ENCODE measurements around the gene HIC2.
"Not testable (repeated sequence)": the region's sequence is repeated elsewhere in the genome, so short reads cannot be mapped to it uniquely, and the experiment has no call there.

Gene HIC2

GRCh38 chr22:21468194-21469096 is 51.3 kb downstream of the HIC2 start:
- H3K4me3 Mint-ChIP-seq = peak overlapping the region; percentile 84
- DNase-seq (ENCODE audit: low spot score in 2 of 2) = peak; percentile 82 to 87
- not testable (repeated sequence) for H3K36me3 Mint-ChIP-seq (ENCODE audit: insufficient read depth); H3K27me3 Mint-ChIP-seq; H3K9me3 Mint-ChIP-seq; H3K4me1 Mint-ChIP-seq; H3K27ac Mint-ChIP-seq (ENCODE audit: low read depth)
- ATAC-seq (replicated peaks; ENCODE audit: extremely low read depth, poor library complexity, severe bottlenecking) = peak; percentile 91

GRCh38 chr22:21469097-21469994 is 52.2 kb downstream of the HIC2 start:
- not testable (repeated sequence) for H3K4me1 Mint-ChIP-seq; H3K27me3 Mint-ChIP-seq; H3K9me3 Mint-ChIP-seq; H3K36me3 Mint-ChIP-seq (ENCODE audit: insufficient read depth); ATAC-seq (replicated peaks; ENCODE audit: extremely low read depth, poor library complexity, severe bottlenecking); H3K4me3 Mint-ChIP-seq; H3K27ac Mint-ChIP-seq (ENCODE audit: low read depth); DNase-seq (ENCODE audit: low spot score in 2 of 2)

GRCh38 chr22:21472984-21473383 is 55.8 kb downstream of the HIC2 start:
- not testable (repeated sequence) for H3K4me1 Mint-ChIP-seq; H3K27me3 Mint-ChIP-seq; H3K27ac Mint-ChIP-seq (ENCODE audit: low read depth); DNase-seq (ENCODE audit: low spot score in 2 of 2); H3K9me3 Mint-ChIP-seq; H3K4me3 Mint-ChIP-seq; H3K36me3 Mint-ChIP-seq (ENCODE audit: insufficient read depth); ATAC-seq (replicated peaks; ENCODE audit: extremely low read depth, poor library complexity, severe bottlenecking)

- not testable (repeated sequence) for H3K4me3 Mint-ChIP-seq; H3K4me1 Mint-ChIP-seq; H3K36me3 Mint-ChIP-seq (ENCODE audit: insufficient read depth); H3K27me3 Mint-ChIP-seq; ATAC-seq (replicated peaks; ENCODE audit: extremely low read depth, poor library complexity, severe bottlenecking); DNase-seq (ENCODE audit: low spot score in 2 of 2); H3K27ac Mint-ChIP-seq (ENCODE audit: low read depth); H3K9me3 Mint-ChIP-seq
Observed at GRCh38 chr22:21473664-21474063, 56.5 kb downstream of the HIC2 start.

- H3K4me3 Mint-ChIP-seq; H3K36me3 Mint-ChIP-seq (ENCODE audit: insufficient read depth); DNase-seq (ENCODE audit: low spot score in 2 of 2); H3K27me3 Mint-ChIP-seq; ATAC-seq (replicated peaks; ENCODE audit: extremely low read depth, poor library complexity, severe bottlenecking); H3K27ac Mint-ChIP-seq (ENCODE audit: low read depth); H3K9me3 Mint-ChIP-seq; H3K4me1 Mint-ChIP-seq: not testable (repeated sequence)
Observed at GRCh38 chr22:21484039-21484438, 66.9 kb downstream of the HIC2 start.

GRCh38 chr22:21487723-21488122 is 70.6 kb downstream of the HIC2 start:
- not testable (repeated sequence) for H3K36me3 Mint-ChIP-seq (ENCODE audit: insufficient read depth); H3K4me1 Mint-ChIP-seq; H3K4me3 Mint-ChIP-seq; H3K9me3 Mint-ChIP-seq; DNase-seq (ENCODE audit: low spot score in 2 of 2); H3K27me3 Mint-ChIP-seq; H3K27ac Mint-ChIP-seq (ENCODE audit: low read depth)
- ATAC-seq (replicated peaks; ENCODE audit: extremely low read depth, poor library complexity, severe bottlenecking) = peak; percentile 40

- H3K27me3 Mint-ChIP-seq; DNase-seq (ENCODE audit: low spot score in 2 of 2); H3K27ac Mint-ChIP-seq (ENCODE audit: low read depth); H3K9me3 Mint-ChIP-seq; ATAC-seq (replicated peaks; ENCODE audit: extremely low read depth, poor library complexity, severe bottlenecking); H3K36me3 Mint-ChIP-seq (ENCODE audit: insufficient read depth); H3K4me3 Mint-ChIP-seq; H3K4me1 Mint-ChIP-seq: not testable (repeated sequence)
Observed at GRCh38 chr22:21489149-21489680, 72.0 kb downstream of the HIC2 start.

- H3K4me1 Mint-ChIP-seq; H3K4me3 Mint-ChIP-seq; DNase-seq (ENCODE audit: low spot score in 2 of 2); ATAC-seq (replicated peaks; ENCODE audit: extremely low read depth, poor library complexity, severe bottlenecking); H3K27me3 Mint-ChIP-seq; H3K36me3 Mint-ChIP-seq (ENCODE audit: insufficient read depth); H3K27ac Mint-ChIP-seq (ENCODE audit: low read depth); H3K9me3 Mint-ChIP-seq: not testable (repeated sequence)
Observed at GRCh38 chr22:21490556-21490955, 73.4 kb downstream of the HIC2 start.

- ATAC-seq (replicated peaks; ENCODE audit: extremely low read depth, poor library complexity, severe bottlenecking); H3K4me1 Mint-ChIP-seq; H3K4me3 Mint-ChIP-seq; H3K27me3 Mint-ChIP-seq; H3K27ac Mint-ChIP-seq (ENCODE audit: low read depth); H3K36me3 Mint-ChIP-seq (ENCODE audit: insufficient read depth); DNase-seq (ENCODE audit: low spot score in 2 of 2); H3K9me3 Mint-ChIP-seq: not testable (repeated sequence)
Observed at GRCh38 chr22:21492271-21492670, 75.1 kb downstream of the HIC2 start.

- H3K4me3 Mint-ChIP-seq; ATAC-seq (replicated peaks; ENCODE audit: extremely low read depth, poor library complexity, severe bottlenecking); H3K27ac Mint-ChIP-seq (ENCODE audit: low read depth): not testable (repeated sequence)
Observed at GRCh38 chr22:21493789-21494782, 76.9 kb downstream of the HIC2 start.

GRCh38 chr22:21497984-21498383 is 80.8 kb downstream of the HIC2 start:
- not testable (repeated sequence) for DNase-seq (ENCODE audit: low spot score in 2 of 2); H3K9me3 Mint-ChIP-seq; H3K4me3 Mint-ChIP-seq; ATAC-seq (replicated peaks; ENCODE audit: extremely low read depth, poor library complexity, severe bottlenecking); H3K27ac Mint-ChIP-seq (ENCODE audit: low read depth); H3K36me3 Mint-ChIP-seq (ENCODE audit: insufficient read depth); H3K4me1 Mint-ChIP-seq; H3K27me3 Mint-ChIP-seq

More at GRCh38 chr22:21493789-21494782, 76.9 kb downstream of the HIC2 start:
- DNase-seq (ENCODE audit: low spot score in 2 of 2); H3K36me3 Mint-ChIP-seq (ENCODE audit: insufficient read depth); H3K27me3 Mint-ChIP-seq; H3K9me3 Mint-ChIP-seq; H3K4me1 Mint-ChIP-seq: not testable (repeated sequence)

GRCh38 chr22:21498489-21498888 is 81.3 kb downstream of the HIC2 start:
- not testable (repeated sequence) for ATAC-seq (replicated peaks; ENCODE audit: extremely low read depth, poor library complexity, severe bottlenecking); H3K36me3 Mint-ChIP-seq (ENCODE audit: insufficient read depth); H3K4me3 Mint-ChIP-seq; H3K9me3 Mint-ChIP-seq; H3K27ac Mint-ChIP-seq (ENCODE audit: low read depth); DNase-seq (ENCODE audit: low spot score in 2 of 2); H3K4me1 Mint-ChIP-seq; H3K27me3 Mint-ChIP-seq

Measured in central memory CD8-positive, alpha-beta T cell (primary cell).